Jurkat, Clone E6-1 (cell line): ENCODE measurements around the gene AGAP1.

Experiments
- DNase-seq: peaks from one replicate; pipeline ENCODE4 v3.0.0-alpha.2; 2011; ENCODE audit warnings: low read depth, low spot score
- H3K4me3 ChIP-seq: 2 replicates; pipeline ENCODE4 v1.5.1; 2011; ENCODE audit warnings: mild to moderate bottlenecking, low read length, control low read depth, moderate library complexity

The AGAP1 gene

DNA sequence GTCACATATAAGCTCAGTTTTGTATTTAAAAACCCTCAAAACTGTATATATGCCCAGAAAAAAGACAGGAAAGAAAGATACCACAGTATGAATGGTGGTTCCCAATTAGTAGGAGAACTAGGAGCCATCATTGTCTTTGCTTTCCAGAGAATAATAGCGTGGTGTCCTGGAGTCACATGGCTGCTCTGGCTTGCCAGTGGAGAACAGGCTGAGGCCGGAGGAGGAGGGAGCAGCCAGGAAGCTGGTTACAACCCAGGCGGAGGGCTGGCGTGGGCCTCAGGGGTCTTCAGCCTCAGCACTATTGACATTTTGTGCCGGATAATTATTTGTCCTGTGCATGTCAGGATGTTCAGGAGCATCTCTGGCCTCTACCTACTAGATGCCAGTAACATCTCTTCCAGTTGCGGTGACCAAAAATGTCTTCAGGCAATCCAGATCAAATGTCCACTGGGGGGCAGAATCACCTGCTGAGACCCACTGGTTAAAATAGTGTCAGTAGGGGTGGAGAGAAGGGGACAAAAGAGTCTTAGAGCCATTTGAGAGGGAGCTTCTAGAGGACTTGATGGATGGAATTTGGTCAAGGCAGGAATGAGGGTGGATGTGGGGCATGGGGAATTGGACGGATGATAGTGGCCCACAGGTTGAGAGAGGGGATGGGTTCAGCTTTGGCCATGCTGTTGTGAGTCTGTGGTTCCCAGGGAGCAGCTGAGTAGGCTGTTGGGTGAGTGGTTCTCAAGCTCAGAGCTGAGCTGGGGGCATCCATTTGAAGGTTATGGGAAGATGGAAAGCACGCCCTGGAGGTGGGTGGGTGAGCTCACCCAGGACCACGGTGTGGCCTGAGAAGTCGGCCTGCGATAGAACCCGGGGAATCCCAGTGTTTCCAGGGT lies 144.9 kb downstream of the AGAP1 start:
- H3K4me3 ChIP-seq = no peak overlapping the region
- no peak for DNase-seq

DNA sequence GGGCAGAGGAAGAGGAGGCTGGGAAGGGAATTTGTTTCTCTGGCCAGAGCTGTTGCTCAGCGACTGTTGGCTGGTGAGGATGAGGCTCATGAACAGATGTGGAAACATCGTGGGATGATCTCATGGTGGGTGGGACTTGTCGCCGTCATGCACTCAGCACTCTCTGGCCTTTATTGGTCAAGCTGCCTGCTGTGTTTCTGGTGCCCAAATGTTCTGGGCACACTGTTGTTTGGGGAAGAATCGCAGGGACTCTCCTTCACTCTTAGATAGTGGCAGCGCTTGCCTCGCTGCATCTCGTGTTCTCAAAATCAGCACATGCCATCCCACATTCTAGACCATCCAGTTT lies 145.6 kb downstream of the AGAP1 start:
- no peak for DNase-seq

DNA sequence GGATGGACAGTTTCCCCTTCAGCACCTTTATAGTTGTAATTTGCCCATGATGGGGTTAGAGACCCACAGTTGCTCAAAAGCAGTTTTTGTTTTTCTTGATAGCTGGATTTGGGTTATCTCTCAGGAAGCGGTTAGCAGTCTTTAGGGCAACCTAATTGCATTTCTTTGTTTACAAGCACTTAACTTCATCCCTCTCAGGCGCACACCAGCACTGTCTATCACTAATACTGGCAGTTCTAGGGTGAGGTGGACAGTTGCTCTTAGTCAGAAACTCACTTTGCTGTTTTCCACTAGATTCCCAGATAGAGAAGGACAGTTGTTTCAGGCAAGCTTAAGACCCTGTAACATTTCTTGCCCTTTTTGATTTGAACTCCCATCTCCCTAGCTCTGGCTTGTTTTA lies 146.0 kb downstream of the AGAP1 start:
- H3K4me3 ChIP-seq = no peak overlapping the region
- DNase-seq = no peak

More for the DNA sequence above, 145.6 kb downstream of the AGAP1 start:
- H3K4me3 ChIP-seq = no peak overlapping the region

DNA sequence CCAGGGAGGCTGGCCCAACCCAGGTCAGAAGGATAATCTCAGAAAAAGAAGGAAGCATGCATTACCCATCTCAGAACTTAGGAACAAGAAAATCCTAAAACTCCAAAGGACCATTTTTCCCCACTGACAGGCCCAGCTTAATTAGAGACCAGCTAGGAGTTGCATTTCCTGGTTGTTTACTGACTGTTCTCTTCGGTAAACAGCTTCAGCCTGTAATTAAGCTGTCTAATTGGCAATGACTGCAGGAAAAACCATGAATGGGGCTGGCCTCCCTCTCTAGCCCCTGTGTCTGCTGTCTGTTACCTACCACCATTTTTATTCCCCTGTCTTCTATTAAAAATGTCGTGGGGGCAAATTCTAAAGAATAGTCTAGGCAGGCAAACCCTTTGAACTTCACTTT lies 146.5 kb downstream of the AGAP1 start:
- no peak overlapping the region for H3K4me3 ChIP-seq
- no peak for DNase-seq

DNA sequence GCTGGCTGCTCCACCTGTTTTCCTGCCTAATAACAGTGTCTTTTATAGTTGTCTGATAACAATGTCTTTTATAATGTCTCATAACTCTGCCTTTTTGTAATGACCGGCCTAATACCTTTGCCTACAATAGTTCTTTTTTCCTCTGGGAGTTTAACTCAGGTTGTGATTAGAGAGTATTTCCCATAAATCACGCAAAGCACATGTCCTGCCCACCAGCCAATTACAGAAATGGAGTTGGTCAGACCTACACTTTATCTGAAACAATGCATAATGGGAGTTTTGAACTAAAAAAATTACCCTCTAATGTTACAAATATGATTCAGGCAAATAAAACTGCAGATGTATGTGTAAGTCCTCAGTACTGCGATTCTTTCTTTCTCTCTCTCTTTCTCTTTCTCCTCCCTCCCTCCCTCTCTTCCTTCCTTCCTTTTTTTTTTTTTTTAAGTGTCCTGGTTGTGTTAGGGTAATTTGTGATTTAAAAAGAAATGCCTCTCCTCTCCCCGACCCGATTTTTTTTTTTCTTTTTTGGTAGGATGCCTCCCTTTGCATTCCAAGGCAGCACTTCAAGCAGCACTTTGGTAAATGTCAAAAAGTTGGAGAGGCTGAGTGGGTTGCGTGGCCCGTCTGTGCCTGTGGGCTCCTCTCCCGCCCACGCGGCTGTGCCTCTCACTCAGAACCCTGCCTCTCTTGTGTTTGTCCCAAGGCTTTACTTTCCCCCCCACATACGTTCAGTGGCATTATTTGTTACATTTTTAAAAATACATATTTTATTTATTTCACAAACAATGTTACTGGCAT lies 147.3 kb downstream of the AGAP1 start:
- H3K4me3 ChIP-seq = no peak overlapping the region
- DNase-seq = no peak

DNA sequence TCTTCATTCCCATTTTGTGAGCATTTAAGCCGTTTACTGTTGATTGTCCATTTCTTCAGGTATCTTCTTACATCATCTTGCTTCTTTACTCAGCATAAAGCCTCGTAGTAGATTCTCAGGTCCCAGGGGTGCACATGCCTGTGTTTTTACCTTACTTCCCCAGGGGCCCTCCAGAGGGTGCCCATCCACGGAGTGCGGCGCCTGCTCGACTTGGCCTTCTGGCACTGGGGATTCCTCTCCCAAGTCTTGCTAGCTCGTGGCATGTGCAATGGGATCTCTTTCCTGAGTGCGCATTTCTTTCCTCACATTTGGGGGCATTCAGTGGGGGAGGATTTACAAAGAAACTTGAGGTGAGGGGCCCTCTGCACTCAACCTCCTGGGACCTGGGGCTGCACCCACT lies 148.1 kb downstream of the AGAP1 start:
- H3K4me3 ChIP-seq = no peak overlapping the region
- DNase-seq = no peak

DNA sequence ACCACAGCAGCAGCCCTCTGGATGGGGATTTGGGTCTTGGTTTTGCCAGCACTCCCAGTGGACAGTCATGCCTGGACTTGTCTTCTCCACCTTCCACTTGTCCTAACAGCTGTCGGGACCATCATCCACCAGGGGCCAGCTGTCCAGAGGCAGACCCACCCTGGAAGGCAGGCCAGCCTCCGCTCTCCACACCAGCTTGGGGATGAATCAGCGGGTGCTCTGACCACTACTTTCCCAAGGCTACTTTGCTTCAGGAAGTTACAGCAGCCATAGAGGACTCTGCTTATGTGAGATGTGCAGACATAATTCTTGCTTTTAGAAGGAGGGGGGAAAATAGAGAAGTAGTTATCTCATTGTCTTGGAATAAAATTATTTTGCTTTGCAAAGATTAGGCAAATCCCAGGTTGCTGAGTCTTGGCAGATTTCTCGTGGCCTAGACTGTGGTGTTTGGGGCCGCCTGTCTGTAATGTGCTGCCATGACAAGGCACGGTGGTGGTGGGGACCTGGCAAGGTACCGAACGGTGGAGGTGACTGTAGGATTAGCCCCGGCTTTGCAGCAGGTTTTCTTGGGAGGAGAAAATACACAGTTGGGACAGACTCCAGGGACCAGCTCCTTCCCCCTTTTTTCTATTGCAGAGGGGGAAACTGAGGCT lies 148.7 kb downstream of the AGAP1 start:
- H3K4me3 ChIP-seq = no peak overlapping the region
- no peak for DNase-seq

DNA sequence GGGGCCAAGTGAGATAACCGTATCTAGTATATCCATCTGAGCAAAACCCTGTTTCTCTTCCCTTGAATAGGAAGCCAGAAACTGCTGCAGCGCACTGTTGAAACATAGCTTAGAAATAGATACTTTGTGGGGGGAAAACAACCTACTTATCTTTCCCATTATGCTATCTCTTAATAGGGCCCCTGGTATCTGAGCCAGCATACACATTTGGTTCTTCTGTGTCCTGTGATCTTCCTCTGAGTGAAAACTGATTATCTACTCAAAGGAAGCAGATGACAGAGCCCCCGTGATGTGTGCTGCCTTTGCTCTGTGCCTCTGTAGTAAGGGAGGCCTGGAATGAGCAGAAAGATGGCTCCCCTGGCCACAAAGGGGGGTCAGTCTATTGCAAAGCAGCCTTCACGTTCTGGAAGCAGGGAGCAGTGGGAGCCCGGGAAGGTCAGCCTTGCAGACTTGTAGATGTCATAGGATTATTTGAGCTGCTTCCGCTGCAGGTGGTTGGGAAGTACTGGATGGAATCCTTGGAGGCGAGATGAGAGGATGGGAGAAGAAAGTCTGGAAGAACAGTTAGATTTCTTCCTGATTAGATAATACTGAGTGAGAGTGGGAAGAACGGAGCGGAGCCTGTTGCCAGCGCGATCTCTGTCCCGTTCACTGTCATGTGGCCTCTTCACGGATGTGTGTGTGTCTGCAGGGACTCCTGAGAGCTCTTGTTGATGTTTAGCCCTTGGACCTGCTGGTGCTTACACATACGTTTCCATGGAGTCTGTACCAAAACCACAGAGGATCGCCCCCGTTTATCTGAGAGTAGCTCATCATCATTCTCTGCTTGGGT lies 150.1 kb downstream of the AGAP1 start:
- no peak for DNase-seq
- no peak overlapping the region for H3K4me3 ChIP-seq

DNA sequence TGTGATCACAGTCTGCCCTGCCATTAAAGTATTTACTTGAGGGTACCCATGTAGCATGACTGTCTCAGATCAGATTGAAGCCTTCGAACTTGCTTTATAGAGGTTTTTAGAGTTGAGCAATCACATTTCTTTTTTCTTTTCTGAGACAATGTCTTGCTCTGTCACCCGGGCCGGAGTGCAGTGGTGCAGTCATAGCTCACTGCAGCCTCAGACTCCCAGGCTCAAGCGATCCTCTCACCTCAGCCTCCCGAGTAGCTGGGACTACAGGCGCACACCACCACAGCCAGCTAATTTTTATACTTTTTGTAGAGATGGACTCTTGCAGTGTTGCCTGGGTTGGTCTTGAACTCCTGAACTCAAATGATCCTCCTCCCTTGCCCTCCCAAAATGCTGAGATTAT lies 153.4 kb downstream of the AGAP1 start:
- no peak for DNase-seq
- H3K4me3 ChIP-seq = no peak overlapping the region

DNA sequence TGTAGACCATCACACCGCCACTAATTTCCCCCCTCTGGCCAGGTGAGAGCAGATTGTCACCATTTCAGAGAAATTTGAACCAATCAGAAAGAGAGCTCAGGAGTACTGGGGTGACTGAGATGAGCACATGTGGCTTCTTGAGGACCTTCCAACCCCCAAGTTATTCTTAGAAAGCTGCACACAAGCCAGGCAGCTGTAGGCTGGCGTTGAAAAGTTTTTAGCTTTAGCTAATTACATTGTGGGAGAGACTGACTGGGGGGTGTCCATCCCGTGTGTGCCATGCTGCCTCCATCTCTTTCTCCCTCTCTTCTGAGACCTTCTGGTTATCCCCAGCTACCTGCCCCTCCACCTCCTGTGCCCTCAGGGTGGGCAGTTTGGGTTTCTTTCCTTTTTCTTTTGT lies 154.0 kb downstream of the AGAP1 start:
- no peak overlapping the region for H3K4me3 ChIP-seq
- no peak for DNase-seq

DNA sequence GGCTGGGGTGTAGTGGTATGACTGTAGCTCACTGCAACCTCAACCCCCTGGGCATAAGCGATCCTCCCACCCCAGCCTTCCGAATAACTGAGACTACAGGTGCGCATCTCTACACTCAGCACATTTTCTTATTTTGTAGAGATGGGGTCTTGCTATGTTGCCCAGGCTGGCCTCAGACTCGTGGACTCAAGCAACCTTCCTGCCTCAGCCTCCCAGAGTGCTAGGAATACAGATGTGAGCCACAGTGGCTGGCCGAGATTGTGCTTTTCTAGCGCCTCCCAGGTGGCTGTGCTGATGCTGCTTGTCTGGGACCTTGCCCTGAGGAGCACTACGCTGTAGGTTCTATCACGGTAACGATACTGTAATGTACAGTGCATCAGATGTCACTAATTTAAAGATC lies 155.6 kb downstream of the AGAP1 start:
- no peak for DNase-seq

DNA sequence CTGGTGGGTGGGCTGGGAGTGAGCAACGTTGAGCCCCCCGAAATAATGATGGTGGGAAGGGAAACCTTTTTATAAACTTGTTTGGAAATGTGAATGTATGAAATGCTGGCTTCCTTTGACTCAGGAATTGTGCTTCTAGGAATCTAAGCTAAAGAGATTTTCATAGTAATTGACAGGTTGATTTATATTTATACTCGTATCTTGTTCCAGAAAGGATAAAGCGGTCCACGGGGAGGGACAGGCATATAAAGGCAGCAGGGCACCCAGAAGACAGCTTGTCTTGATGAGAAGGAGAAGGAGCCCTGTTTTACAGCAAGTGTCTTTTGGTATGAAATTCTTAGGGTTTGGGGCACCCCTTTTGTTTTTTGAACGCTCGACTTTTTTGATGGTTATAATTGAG lies 157.8 kb downstream of the AGAP1 start:
- DNase-seq = no peak

More for the DNA sequence above, 155.6 kb downstream of the AGAP1 start:
- H3K4me3 ChIP-seq = no peak overlapping the region

DNA sequence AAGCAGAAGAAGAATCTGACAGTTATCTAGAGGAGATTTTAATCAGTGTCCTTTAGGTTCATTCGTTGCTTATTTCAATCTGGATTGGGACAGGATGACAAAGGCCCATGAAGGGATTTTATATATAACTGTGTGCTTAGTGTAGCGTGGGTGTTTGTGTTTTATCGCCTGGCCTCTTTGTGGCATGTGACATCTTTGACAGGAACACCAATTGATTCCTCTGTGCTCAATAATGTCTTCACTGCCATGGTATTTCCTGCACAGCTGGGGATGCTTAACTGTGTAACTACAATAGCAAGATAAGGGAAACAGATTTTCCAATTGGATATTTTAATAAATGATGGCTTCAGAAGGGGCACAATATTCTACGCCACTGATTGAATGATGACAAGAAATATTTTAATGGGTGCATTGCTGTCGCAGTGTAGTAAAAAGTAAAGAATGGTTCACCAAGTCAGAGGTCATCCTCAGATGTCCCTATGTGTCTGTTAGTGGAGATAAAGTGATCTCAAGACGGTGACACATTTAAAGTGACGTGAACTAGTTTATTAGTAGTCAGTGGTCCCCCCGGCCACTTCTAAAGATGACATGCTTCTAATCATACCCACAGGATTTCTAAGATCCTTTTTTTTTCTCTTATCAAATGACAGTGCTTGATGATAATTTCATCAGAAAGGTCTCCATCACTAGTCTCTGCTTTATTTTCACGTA lies 160.4 kb downstream of the AGAP1 start:
- no peak overlapping the region for H3K4me3 ChIP-seq
- DNase-seq = no peak

More for the DNA sequence above, 157.8 kb downstream of the AGAP1 start:
- no peak overlapping the region for H3K4me3 ChIP-seq

DNA sequence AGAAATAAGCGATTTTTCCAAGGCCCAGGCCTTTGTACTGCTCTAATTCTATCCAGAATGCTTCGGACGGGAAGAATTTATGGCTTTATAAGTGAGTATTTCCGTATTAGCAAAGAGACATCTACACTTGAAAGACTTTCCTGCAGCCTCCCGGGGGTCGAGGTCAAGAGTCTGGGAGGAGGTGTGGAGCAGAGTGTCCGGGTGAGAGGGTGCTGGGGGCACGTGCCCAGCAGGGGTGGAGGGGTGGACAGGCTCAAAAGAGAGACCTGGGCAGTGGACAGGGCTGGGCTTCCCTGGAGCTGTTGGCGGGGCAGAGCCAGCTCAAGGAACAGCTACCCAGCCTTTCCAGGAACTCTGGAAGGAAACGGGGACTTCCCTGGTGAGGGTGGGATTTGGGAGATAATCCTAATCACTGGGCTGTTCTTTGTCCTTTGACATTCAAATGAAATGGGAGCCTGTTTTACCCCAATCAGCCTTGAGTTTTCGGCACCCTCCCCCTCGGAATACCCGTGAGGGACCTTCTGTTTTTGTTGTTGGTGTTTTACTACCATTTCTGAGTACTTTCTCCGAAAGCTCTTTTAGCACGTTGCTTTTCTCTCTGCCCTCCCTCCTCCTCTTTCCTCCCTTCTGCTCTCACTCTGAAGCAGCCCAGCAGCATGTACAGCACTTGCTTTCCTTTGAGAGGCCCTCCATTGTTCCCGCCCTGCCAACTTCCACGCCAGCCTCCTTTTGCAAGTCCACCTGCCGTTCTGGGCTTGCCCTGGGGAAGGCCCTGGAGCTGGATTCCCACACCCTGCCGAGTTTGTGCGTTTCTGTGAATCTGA lies 164.7 kb downstream of the AGAP1 start:
- no peak overlapping the region for H3K4me3 ChIP-seq
- DNase-seq = no peak

DNA sequence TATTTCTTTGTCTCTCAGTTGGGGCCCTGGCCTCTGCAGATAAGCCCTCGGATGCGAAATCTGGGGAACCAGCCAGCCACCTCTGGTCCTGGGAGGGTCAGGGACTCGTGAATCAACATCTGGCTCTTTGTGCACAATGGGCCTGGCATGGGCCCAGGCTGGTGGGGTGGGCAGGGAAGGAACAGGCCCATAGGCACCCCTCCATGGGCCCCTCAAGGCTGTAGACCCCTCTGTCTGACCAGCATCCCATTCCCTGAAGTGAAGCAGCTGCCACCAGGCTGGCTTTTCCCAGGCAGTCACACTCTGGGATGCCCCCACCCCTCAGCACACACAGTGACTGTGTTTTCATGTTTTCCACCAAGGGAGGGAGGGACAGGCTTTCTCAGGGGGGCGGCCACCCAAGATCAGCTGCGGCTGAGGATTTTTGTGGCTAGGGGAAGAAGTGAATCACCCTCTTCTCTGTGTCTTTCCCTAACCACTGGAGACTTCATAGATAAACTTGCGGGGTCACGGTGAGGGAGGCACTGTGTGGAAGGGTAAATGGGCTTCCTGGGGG lies 166.0 kb downstream of the AGAP1 start:
- DNase-seq = no peak
- no peak overlapping the region for H3K4me3 ChIP-seq

DNA sequence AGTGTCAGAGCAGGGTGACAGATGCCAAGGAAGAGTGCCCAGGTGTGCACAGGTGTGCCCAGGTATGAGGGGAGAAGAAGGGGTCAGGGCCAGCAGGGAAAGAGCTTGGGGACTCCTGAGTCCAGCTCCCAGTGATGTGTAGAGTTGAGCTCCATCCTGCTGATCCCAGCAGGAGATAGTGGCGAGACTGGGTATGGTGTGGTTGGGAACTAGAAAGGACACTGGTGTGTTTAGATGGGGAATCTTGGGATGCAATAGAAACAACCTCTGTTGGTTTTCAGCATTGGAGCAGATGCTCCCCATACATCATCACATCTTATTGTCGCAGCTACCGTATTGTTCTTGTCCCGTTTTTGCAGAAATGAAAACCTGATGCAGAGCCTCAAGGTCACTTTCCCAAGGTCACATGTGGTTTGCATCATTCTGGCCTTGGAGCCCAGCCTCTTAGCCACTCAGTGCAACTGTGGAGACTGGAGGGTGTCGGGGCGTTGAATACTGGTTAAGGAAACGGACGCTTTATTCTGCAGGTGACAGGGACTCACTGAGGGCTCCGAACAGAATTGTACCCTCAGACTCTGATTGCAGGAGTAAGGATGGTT lies 166.7 kb downstream of the AGAP1 start:
- no peak for DNase-seq
- no peak overlapping the region for H3K4me3 ChIP-seq
